GM18870 (cell line): ENCODE data around the gene LPAR3.

Experiments used
- ATAC-seq: cut with Tn5 transposase; IDR thresholded peaks from one replicate; pipeline ENCODE4 v1.9.1; 2021; ENCODE audit warnings: moderate library complexity; ENCODE audit not compliant: unreplicated experiment

LPAR3 gene

GRCh38 chr1:84859866-84860265 lies 33.1 kb downstream of the LPAR3 start:
- no peak for ATAC-seq

- ATAC-seq: no peak
Observed at GRCh38 chr1:84857906-84858305, 35.1 kb downstream of the LPAR3 start.

DNA sequence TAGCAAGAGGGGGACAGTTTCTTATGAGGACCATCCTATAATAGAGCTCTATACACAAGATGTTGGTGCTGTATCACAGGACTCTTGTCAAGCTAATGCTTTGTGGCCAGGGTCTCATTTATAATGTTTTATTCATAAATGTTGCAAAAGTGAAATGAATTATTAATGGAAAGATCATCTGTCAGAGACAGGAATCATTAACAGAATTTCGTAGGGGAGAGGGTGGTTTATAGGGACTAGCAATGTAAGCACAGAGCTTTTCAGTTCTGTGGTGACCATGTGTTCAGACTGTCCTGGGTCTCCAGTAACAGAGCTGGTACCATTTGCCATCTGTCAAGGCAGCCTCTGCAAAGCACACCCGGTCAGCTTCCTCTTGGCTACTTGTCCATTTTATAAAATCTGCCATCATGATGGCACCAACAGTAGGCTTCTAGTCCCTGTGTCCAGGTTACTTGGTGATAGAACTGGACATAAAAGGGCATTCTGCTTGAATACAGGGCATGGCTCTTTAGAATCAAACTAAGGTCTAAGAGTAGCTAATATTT lies 36.2 kb downstream of the LPAR3 start:
- no peak for ATAC-seq

DNA sequence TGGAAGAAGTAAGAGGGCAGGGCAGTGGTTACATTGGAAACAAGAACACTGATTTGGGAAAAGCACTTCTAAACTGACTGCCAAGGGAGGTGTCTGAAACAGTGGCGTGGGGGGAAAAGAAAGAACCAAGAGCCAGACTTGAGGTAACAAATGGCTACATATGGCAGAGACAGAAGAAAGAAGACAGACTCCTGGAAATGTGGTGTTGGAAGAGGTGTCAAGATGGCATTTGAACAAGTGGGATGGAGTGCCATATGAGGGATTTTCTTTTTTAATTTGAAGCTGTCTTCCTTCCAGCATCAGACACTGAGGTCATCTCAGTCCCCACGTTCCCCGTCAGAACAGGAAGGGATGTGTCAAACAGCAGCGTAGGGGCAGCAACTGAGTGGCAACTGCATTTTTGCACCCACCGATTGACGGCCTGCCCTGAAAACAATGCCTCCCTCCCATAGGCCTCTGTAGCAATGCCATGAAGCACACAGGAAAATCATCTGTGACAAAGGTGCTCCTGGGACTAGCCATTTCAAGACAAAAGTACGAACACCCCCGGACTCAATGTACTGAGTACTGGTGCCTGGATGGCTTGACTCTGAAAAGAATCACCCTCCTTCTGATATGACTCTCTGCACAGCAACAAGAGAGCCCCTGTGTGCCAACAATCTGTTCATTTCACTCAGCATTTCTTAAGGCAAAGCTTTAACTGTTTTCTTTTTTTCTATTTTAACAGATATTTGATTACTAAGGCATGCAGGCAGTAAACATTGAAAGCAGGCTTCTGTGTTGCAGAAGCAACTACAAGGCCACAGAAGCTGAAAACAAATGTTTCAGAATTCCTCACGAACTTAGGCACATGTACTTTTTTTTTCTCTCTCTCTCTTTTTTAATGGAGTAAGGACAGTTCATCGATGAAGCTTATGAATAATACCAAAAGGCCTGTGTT lies 37.0 kb downstream of the LPAR3 start:
- no peak for ATAC-seq

DNA sequence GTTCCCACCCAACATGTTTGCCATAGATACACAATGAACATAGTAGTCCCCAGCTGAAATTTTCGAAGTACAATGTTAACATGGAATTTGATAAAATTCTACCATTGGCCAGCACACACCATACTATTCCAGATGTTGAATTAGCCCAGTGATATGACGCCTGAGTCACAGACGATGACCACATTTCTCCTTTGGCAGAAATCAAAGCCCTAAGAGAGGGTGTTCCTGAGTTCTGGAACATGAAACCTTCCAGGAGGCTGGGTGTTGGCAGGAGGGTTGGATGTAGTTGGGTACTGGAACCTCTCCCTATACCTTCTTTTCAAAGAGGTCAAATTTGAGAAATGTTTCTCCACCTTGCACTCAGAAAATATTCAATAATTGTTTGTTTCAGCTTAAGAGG lies 37.8 kb downstream of the LPAR3 start:
- no peak for ATAC-seq

GRCh38 chr1:84853741-84854721 lies 39.0 kb downstream of the LPAR3 start:
- peak; percentile 99 for ATAC-seq

DNA sequence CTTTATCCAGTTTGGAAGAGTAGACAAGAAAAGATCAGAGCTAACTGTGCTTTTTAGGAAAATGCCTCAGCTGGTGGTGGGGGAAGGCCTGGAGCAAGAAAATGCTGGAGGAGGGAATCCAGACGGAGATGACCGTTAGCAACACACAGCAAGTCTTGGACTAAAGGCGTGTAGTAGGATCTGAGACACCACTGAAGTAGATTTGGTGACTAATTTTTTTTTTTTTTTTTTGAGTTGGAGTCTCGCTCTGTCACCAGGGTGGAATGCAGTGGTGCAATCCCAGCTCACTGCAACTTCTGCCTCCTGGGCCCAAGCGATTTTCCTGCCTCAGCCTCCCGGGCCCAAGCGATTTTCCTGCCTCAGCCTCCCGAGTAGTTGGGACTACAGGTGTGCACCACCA lies 41.2 kb downstream of the LPAR3 start:
- no peak for ATAC-seq

- no peak for ATAC-seq
Observed at GRCh38 chr1:84849357-84849975, 43.5 kb downstream of the LPAR3 start.

GRCh38 chr1:84847253-84848250 lies 45.5 kb downstream of the LPAR3 start:
- peak; percentile 65 for ATAC-seq

DNA sequence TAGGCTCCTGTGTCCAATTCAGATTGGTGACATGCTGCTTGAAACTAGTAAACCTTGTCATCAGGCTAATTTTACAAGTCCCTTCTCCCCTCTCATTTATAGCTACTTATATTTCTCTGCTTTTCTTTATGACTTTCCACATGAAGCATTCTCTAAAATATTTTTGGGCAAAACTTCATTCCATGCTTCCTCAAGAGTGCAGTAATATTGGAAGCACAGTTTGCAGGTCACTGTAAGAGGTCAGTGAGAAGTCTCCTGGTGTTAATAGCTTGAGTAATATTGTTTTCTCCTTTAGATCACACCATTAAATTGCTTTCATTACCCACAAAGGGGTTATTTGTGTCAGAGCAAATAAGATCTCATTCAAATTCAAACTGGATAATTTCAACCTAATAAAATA lies 46.6 kb downstream of the LPAR3 start:
- ATAC-seq: no peak

DNA sequence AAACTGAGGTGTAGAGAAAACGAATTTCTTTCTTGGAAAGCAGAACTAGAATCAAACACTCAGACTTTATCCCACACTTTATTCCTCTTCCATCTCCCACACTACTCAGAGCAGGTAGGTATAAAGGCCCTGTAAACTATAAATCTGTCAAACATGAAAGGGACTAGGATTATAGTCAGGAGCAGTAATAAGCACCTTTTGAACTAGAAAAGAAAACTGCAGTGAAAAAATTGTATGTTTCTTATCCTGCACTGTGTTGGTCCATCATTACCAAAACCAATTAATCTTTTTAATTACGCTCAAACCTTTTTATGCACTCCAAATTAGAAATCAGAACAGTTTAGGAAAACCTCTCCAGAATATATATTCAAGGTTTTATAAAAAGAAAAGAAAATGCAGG lies 47.6 kb downstream of the LPAR3 start:
- no peak for ATAC-seq

GRCh38 chr1:84844094-84844493 lies 48.9 kb downstream of the LPAR3 start:
- no peak for ATAC-seq

- ATAC-seq: no peak
Observed at GRCh38 chr1:84842748-84843231, 50.2 kb downstream of the LPAR3 start.

- no peak for ATAC-seq
Observed at GRCh38 chr1:84841971-84842370, 51.0 kb downstream of the LPAR3 start.

DNA sequence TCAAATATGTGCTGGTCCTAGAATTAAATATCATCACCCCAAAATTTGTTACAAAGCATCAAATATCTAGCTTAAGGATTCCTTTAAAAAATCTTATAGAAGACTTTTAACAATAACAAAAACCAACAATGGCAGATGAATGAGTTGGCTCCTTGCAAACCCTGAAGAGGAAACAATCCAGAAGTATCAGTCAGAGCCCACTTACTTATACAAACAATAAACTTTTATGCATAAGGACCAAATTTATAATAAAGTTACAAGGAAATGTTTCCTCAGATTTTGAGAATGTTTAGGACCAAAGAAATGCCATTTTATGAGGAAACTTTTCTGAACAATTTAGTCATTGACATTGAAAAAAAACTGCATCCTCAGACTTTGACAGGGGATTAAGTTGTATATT lies 52.7 kb downstream of the LPAR3 start:
- no peak for ATAC-seq

- no peak for ATAC-seq
Observed at GRCh38 chr1:84839544-84839943, 53.5 kb downstream of the LPAR3 start.

GRCh38 chr1:84836145-84836544 lies 56.9 kb downstream of the LPAR3 start:
- no peak for ATAC-seq

DNA sequence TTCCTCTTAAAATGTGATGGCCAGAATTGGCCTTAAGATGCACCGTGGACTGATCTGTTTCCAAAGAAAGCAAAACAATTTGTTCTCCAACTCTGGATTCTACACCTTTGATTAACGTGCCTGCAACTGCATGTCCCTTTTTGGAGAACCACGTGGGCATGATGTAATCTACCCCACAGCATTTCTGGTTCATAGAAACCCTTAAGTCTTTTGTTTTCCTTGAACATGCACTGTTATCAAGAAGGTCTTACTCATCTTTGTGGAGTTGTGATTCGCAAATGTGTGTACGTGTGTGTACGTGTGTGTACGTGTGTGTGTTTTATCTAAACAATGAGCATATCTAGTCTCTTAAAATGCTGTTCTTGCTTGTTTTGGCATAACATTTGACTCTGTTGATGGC lies 57.8 kb downstream of the LPAR3 start:
- no peak for ATAC-seq

- no peak for ATAC-seq
Observed at GRCh38 chr1:84834419-84835064, 58.5 kb downstream of the LPAR3 start.
